ENCODE data around the gene HCFC1.

Gene HCFC1

DNA sequence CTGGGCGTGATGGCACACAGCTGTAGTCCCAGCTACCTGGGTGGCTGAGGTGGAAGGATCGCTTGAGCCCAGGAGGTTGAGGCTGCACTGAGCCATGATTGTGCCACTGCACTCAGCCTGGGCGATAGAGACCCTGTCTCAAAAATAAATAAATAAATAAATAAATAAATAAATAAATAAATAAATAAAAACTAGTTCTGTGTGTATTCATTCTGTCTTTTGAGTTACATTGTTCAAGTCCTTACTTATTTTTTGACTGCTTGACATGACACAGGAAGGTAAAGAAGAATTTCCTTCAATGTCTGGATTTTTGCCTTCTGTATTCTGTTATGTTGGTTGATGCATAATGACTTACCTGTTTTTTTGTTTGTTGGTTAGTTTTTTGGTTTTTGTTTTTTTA is 34.6 kb downstream of the HCFC1 start:
- DNase-seq = no peak

DNA sequence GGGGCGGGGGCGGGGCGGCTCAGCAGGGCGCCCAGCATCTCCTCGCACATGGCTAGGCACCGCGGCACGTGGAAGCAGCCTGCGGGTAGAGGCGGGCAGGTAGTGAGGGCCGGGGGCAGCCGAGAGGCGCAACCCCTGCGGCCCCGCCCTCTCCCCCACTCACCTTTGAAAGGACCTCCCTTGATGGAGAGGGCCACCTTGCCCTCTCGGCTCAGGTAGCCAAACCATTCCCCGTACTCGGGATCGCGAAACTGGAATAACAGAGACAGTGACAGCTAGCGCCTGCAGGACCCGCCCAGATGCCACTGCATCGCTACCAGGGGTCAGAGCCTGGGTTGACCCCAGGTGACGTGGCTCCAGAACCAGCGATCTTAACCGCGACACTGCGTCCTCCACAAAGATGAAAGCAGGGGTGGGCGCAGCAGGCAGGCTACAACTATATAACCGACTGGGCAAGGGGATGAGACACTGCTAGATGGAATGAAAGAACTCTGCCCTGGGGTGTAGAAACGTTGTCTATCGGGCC is 36.2 kb downstream of the HCFC1 start:
- DNase-seq = no peak

DNA sequence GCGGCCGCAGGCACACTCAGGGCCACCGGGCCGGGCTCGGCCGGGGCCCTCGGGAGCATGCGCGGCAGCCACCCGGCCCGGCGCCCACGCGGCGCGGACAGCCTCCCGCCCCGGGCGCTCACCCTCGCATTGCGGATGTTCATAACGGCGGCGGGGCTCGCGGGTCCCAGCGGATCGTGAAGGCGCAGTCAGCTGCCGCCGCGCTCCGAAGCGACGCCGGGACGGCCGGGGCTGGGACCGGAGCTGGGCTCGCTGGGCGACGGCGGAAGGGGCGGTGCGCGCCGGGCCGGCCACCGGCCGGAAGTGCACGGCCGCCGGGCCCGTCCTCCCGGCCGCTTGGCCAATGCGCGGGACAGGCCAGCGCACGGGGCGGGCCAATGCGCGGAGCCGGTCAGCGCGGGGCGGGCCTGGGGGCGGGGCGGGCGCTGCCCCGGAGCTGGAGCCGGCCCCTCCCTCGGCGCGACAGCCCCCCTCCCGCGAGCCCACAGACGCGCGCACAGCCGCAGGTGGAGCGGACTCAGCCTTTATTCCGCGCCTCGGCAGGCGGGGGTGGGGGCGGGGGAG is 36.8 kb downstream of the HCFC1 start, which contains the start of gene NAA10:
Gene NAA10, minus strand, starts transcription at position 276 of the 564 bp plus-strand sequence. Its CDS starts 133 bp downstream, at position 143.
- DNase-seq = peak; percentile 60

DNA sequence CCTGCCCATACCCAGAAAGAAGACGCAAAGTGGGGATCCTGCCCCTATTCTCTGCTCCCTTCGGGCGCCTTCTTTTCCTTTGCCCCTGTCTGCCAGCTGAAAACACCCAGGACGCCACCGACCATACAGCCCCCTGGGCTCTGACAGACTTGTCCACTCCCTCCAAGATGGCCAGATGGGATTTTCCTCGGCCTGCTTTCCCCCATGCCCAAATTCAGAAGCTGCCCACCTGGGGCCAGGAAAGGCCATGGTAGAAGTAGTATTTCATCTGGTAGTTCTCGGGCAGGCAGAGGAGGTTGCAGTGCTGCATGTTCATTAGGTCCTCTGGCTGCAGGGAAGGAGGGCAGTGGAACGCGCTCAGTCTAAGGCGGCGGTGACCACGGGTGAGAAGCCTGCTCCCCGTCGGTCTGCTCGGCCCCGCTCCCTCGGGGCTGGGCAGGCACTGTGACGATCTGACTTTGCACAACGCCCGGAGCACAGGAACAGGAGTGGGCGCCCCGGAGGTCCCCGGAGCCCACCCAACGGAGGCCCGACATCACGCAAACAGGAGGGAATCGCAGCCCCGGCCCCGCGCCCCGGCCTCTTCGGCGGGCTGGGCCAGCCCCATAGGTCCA is 37.4 kb downstream of the HCFC1 start:
- no peak for DNase-seq

DNA sequence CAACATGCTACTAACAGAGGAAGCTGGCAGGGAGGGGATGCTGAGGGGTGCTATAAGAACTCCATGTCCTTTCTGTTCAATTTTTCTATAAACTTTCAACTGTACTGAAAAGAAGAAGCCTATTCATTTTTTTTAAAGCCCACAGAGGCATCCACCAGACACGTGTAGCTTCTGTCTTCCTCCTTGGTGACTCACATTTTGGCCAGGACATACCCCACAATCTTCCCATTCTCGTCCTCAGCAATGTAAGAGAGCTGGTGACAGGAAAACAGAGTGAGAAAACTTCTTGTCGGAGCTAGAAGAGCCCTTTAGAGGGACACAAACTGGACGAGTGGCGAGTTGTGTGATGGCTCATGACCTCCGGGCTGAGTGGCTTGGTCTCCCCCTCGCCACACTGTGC is 37.9 kb downstream of the HCFC1 start:
- DNase-seq = no peak

DNA sequence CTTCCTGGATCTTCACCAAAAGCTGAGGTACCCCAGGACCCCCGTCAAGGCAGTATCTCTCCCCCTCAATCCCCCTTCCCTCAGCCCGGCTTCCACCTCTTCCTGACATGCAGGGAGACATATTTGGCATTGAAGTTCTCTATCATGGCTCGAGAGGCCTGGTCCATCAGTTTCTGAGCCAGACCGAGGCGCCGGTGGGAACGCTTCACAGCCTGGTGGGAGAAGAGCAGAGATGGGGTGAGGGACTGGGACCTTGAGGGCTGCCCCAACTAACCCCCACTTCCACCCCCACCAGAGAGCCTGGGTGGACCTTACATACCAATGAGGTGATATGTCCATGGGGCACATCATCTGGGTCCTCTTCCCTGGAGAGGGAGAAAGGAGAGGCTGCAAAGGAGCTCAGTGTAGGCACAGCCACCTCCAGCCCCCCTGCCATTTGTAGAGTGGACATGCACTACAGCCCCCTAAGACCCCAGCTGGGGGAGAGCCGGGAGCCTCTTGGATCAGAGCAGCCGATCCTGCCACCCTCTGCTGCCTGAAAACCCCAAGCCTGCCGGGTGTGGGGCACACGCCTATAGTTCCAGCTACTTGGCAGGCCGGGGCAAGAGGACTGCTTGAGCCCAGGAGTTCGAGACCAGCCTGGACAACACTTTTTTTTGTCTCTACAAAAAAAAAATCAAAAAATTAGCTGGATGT is 39.2 kb downstream of the HCFC1 start:
- no peak for DNase-seq

DNA sequence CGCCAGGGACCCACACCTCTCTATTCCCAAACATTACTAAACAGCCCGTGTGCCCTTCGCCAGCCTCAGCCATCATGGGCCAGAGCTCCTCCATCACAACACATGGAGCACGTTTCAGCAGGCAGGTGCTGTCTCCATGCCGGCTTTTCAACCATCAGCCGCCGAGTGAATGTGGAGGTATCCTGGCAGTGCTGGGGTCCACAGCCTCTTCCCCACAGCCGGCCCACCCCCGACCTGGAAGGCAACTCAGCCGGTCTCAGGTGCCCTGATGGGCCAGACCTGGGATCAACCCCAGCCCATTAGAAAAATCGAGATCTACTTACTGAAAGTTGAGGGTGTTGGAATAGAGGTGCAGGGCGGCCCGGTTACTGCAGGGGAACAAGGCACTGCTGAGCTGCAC is 39.9 kb downstream of the HCFC1 start:
- no peak for DNase-seq

DNA sequence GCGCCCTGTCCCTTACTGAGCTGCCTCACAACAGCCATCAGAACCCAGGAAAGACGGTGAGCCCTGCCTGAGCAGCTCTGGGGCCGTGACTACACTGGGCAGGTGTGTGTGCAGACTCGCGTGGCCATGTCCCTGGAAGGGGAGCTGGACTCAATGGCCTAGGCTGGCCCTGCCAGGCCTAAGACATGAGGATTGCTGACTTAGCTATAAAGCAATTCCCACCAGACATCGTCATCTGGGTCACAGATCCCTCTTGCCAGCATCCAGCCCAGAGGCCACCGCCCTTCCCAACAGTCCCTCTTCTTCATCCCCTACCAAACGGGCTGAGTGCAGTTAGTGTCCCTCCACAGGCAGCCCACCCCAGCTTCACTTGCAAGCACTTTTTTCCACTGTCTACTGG is 40.5 kb downstream of the HCFC1 start:
- no peak for DNase-seq

DNA sequence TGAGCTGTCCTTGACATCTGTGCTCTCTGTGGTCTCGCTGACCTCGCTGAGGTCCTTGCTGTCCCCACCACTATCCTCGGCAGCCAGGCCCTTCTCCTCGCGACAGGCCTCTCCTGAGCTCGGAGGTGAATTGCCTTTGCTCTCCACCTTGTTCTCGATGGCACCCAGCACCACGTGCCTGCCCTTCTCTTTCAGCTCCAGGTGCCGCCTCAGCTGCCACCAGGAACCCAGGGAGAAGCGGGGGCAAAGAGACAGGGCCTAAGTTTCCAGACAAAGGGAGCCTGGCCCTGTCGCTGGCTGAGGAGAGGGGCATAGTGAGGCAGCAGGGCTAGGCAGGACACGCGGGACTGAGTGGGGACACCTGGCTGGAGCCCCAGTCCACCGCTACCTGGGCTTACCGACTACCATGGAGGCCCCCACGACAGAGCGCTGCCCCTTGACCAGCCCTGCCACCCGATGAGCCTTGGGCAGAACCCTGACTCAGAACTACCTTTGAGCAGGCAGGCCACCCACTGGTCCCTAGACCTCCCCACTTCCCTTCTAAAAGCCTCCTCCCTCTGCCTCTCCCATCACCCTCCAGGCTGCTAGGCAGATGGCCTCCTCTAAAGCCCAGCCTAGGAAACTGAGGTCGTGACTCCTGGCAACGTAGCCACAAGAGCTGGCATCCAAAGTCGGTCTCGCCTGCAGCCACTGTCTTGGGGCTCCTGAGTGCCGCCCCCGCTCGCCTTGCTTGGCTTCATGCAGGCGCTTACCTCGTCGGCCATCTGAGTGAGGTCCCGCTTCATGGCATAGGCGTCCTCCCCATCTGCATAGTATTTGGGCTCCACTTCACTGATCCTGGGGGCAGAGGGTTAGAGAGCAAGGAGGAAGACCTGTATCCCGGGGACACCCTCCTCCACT is 41.4 kb downstream of the HCFC1 start:
- DNase-seq = no peak

DNA sequence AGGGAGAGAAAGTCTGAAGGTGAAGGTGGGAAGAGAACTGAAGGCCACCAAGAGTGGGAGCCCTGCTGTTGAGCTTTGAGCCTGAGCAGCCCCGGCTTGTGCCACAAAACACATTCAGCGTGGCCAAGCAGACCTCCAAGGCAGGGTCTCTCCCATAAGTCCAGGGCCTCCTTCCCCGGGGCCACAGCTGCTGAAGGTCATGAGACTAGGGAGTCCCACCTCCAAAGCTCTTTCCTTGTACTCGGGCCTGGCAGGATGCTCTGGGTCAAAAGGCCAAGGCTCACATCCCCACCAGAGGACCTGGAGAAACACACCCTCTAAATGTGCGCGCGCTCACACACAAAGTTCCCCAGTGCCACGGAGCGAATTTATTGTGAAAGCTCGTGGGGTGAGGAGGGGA is 42.0 kb downstream of the HCFC1 start:
- DNase-seq = no peak

DNA sequence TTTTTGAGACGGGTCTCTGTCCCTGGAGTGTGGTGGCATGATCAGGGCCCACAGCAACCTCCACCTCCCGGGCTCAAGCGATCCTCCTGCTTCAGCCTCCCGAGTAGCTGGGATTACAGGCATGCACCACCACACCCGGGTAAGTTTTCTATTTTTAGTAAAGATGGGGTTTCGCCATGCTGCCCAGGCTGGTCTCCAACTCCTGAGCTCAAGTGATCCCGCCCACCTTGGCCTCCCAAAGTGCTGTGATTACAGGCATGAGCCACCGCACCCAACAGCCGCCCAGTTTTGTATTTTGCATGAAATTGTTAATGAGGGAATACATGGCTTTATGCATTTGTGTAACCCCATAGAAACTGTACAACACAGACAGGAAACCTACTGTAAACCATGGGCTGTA is 42.8 kb downstream of the HCFC1 start:
- DNase-seq = no peak

DNA sequence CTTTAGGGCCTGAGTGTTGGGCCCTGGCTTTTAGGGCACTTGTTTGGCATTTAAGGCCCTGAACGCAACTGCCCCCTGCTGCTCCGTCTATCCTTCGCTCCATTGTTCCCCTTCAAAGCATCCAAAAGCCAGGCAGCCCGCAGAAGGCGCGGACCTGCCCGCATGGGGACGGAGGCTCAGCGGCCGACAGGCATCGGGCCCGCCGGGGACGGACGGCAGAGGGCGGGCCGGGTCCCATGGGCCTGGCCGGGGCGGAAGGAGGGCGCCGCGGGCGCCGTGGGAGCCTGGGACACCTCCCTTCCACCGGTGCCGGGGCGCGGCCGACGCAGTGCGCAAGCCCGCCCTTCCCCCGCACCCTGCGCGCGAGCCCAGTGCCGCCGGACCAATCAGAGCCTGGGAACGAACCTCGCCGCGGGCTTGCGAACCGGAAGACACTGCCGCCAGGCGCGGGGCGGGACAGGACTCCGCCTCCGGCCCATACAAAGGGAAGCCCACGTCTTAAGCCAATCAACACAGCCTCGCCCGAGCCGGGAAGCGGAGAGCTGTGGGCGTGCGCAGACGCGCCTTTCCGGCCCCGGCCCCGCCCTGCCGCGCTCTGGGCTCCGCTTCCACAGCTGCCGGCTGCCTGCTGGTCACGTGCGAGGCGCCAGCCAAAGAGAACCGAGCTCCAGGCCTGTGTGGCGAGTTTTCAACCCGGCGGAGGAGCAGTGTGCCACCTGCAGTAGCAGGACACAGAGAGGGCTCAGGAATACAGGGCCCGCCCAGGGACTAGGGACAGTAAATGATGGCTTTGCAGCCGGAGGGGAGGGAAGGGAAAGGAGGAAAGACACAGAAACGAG is 43.5 kb downstream of the HCFC1 start:
- DNase-seq = peak; percentile 96

DNA sequence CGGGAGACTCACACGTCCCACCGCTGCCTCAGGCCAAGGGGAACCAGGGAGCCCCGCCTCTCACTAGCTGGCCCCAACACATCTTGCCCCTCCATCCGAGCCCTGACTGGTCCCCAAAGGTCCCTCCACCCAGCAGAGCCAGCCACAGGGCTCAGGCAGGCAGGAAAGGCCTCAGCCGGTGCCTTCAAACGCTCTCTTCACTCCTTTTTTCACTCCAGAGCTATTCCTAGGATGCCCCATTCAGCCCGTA is 44.0 kb downstream of the HCFC1 start:
- DNase-seq = no peak

DNA sequence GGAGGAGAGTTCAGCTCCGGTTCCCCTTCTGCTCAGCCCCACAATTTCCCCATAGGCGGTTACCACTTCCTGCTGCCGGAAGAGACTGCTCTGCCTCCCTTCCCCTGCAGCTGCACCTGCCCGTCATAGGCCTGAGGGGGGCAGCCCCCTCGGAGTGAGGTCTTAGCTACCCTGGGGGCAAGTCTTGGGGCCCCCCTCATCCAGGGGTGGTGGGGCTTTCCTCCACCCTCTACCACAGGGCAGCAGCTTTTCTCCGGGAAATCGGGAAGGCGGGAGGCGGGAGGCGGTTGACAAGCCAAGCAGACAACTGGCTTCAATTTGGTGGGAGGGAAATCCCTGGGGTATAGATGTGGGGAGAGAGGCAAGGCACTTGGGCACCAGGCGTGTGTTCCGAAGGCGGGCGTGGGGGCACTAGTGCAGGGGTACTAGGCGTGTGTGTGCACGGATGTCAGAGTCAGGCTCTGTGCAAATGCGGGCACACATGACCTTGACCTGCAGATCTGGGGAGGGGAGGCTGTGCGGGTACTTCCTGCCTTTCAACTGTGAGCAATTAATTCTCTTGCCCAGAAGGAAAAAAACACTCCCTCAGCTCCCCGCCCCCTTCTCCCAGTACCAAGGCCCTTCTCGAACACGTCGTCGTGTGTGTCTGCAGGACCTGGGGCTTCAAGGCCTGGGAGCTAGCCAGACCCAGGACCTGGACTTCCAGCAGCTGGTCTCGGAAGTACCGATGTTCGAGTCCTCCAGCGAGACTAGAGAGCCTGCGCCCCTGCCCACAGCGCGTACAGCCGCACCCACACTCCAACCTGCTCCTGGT is 44.6 kb downstream of the HCFC1 start:
- DNase-seq = peak; percentile 40

DNA sequence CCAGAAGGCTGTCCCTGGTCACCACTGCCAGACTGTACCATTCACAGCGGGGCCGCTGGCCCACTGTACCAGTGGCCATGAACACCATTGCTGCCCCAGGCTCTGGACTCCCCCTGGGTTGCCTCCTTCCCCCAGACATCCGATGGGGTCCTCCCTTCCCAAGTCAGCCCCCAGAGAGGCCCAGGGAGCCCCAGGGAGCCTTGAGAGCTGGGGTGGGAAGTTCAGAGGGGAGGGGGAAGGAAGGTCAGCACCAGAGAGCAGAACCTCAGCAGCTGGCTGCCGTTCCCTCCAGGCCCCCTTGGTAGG is 45.1 kb downstream of the HCFC1 start:
- no peak for DNase-seq

DNA sequence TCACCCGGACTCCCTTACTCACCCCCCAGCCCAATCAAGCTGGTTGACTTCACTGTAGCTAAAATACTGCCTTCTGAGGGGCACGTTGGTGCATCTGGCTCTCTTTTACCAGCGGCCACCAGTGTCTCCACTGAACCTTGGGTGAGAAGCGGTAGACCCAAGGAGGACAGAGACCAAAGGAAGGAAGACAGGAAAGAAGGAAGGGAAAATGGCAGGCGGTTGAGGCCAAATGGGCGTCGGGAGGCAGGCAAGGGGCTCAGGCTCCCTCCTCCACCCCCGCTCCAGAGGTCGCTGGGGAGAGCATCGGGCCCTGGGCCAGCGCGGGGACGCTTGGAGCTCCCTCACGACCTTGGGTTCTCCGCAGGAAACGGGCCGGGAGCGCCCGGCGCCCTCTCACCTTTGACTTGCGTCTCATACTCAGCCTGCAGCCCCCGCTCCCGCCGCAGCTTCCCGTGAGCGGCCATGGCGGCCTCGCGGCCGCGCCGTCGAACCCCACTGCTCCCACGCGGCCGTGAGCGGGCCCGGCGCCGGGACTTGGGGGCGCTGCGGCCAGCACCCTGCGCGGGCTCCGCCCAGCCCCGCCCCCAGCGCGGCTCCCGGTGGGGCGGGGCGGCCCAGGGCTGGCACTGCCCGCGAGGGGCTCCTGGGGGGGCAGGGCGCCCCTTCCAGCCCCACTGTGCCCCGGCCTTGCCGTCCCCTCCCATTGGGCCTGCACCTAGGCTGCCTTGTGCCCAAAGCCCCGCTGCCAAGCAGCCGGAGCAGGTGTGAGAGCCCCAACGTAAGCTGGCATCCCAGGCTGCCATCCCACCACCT is 45.7 kb downstream of the HCFC1 start, which contains the start of gene ARHGAP4:
Gene ARHGAP4, minus strand, starts transcription at position 526 of the 813 bp plus-strand sequence. Its CDS starts 62 bp downstream, at position 464.
- DNase-seq = no peak

DNA sequence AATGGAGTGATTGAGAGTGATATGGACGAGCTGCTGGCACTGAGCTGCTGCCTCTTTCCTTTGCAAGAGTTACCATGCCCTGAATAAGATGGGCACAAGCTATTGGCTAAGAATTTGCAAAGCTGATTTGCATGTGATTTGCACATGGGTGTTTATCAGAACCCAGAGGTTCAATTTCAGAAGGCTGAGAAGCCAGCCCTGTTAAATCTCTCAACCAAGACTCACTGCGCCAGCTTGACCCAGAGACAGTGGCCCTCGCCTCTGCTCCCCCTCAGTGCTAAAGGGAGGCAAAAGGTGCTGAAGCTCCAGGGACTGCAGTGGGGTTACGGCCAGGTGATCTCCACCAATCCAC is 46.3 kb downstream of the HCFC1 start:
- no peak for DNase-seq

DNA sequence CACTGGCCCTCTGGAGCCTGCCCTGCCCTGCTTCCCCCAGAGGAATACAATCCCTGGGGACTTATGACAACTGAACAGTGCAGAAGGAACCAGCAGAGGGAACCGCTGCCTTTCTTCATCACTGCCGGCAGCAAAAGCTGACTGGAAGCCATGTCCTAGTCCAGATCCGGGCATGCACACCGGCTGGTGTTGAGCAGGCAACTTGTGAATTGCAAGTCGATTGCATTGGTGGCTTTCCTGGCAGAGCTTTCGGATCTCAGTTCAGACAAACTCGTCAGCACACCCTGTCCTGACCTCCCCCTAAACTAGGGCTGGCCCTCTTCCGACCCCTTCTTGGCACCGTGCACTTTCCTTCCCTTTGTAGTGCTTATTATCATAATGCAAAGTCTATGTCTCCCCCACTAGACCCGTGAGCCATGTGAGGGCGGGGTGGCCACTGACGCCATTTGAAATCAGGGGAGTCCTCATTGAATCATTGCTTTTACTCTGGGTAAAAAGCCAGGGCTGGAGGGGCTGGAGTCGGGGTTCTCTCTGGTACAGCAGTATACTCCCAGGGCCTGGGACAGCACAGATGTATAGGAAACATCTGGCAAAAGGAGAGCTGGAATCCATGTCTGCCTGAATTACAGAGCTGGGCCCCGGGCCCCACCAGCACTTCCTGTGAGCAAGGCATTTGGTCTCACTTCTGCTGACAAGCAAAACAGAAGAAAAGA is 47.3 kb downstream of the HCFC1 start:
- peak; percentile 30 for DNase-seq

DNA sequence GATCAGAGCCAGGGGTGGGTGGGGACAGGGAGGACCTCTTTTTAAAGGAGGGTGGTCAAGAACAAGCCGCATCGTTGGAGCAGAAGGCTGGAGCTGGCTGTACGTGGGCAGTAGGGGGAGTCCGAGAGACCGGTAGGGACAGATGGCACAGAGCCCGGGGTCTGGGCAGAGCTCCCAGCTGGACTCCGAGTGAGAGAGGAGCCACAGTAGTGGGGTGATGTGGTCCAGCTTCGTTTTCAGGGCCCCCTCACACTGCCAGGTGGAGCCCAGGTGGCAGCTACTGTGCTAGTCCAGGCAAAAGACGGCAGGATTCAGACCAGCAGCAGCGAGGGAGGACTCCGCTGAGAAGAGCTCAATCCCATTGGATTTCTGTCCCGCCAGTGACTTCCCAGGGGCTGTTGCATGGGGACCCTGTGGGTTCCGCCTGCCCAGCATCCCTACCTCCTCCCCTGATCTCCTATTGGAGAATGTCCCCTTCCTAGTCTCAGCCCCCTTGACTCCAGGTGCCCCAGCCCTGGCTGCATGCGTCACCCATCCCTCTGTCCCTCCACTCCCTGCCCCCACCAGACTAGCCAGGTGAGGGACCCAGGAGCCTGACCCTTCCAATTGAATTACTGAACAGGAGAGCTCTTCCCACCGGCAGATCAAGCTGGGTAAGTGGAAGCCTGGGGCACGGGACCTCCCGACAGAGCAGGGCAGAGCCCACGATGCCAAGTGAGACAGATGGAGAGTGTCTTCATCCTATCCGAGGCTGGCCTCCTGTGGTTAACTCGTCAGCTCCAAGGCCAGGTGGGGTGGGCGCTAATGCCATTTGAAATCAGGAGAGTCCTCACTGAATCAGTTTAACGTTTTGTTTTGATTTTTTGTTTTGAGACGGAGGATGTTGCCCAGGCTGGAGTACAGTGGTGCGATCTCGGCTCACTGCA is 48.4 kb downstream of the HCFC1 start:
- DNase-seq = peak; percentile 48
